ENCODE measurements around the gene MAN2A1.

GRCh38 chr5:109740966-109741365, 51.2 kb downstream of the MAN2A1 start:
- TF ChIP-seq CTCF (IDR thresholded peaks at IDR 0.05) (no peak), SIN3A (IDR thresholded peaks at IDR 0.05; ENCODE audit: borderline replicate concordance, insufficient read depth, low read depth, low read length) (no peak), TCF7L2 (IDR thresholded peaks at IDR 0.05; ENCODE audit: low read depth, low read length) (no peak), REST (IDR thresholded peaks at IDR 0.05; ENCODE audit: insufficient read depth in 1 of 2, low read depth in 2 of 2, low read length in 1 of 2) (no peak)

Measured in Panc1 (cell line).